ENCODE data around the gene CD7.

GRCh38 chr17:82304826-82305726 is 12.3 kb downstream of the CD7 start:
- TF ChIP-seq EZH2 (IDR thresholded peaks at IDR 0.05; ENCODE audit: borderline replicate concordance, insufficient read depth, low read length, poor library complexity, severe bottlenecking) (no peak), CTCF (IDR thresholded peaks at IDR 0.05; ENCODE audit: poor library complexity, severe bottlenecking) (no peak), REST (IDR thresholded peaks at IDR 0.05; ENCODE audit: borderline replicate concordance) (no peak), RAD21 (conservative IDR thresholded peaks at IDR 0.05) (no peak), EP300 (conservative IDR thresholded peaks at IDR 0.05; ENCODE audit: poor library complexity, severe bottlenecking) (no peak), MXI1 (conservative IDR thresholded peaks at IDR 0.05; ENCODE audit: poor library complexity, severe bottlenecking) (no peak), TAF1 (IDR thresholded peaks at IDR 0.05; ENCODE audit: low read depth) (no peak)
